Smooth muscle cell (in vitro differentiated cells): ENCODE results near the gene RNF13. TPM values are rescaled to one million over a fixed set of nuclear protein-coding genes. Genes with fewer than 3 reads are reported as not detected.

Experiments used
- DNase-seq: peaks from one replicate; lab custom pipeline; 2025; ENCODE audit not compliant: unreplicated experiment; lab: John Stamatoyannopoulos, UW
- H2AFZ ChIP-seq: fragments of 200-600 bp; sonication (generic); 2 replicates; pipeline ENCODE4 v1.6.0; 2016; ENCODE audit warnings: antibody characterized with exemption, low read depth, mild to moderate bottlenecking
- H3F3A ChIP-seq: fragments of 200-600 bp; sonication (generic); 2 replicates; pipeline ENCODE4 v1.6.0; 2017; ENCODE audit warnings: antibody characterized with exemption, low read depth
- H3K27ac ChIP-seq: fragments of 200-600 bp; sonication (generic); 2 replicates; pipeline ENCODE4 v1.5.1; 2016; ENCODE audit warnings: low read depth, mild to moderate bottlenecking
- H3K27me3 ChIP-seq: fragments of 200-600 bp; sonication (generic); 2 replicates; pipeline ENCODE4 v1.6.1; 2016; ENCODE audit warnings: low read depth, mild to moderate bottlenecking
- H3K36me3 ChIP-seq: fragments of 200-600 bp; sonication (generic); 2 replicates; pipeline ENCODE4 v1.5.1; 2016; ENCODE audit warnings: low read depth
- H3K4me1 ChIP-seq: fragments of 200-600 bp; sonication (generic); 2 replicates; pipeline ENCODE4 v1.5.1; 2016; ENCODE audit warnings: low read depth
- H3K4me2 ChIP-seq: fragments of 200-600 bp; sonication (generic); 2 replicates; pipeline ENCODE4 v1.6.0; 2016; ENCODE audit warnings: mild to moderate bottlenecking
- H3K4me3 ChIP-seq: fragments of 200-600 bp; sonication (generic); 2 replicates; pipeline ENCODE4 v1.5.1; 2016; ENCODE audit warnings: mild to moderate bottlenecking
- H3K79me2 ChIP-seq: fragments of 200-600 bp; sonication (generic); 2 replicates; pipeline ENCODE4 v1.6.0; 2016; ENCODE audit warnings: low read depth, mild to moderate bottlenecking
- H3K9ac ChIP-seq: fragments of 200-600 bp; sonication (generic); 2 replicates; pipeline ENCODE4 v1.6.0; 2016; ENCODE audit warnings: low read depth
- H3K9me3 ChIP-seq: fragments of 200-600 bp; sonication (generic); replicated peaks from 2 replicates; pipeline ENCODE4 v1.5.1; 2016; ENCODE audit warnings: low read depth
- H4K20me1 ChIP-seq: fragments of 200-600 bp; sonication (generic); 2 replicates; pipeline ENCODE4 v1.6.0; 2016; ENCODE audit warnings: low read depth
- WGBS: methylation state at CpG from one replicate; pipeline ENCODE4 v1.1.7; 2016; ENCODE audit warnings: low lambda C conversion rate; 5-methylcytosine and 5-hydroxymethylcytosine counted together
- polyA plus RNA-seq: library from polyadenylated mRNA; unstranded; fragments of >200 nt; fragmentation: Nextera tagmentation; extraction: Ambion mirVana; gene quantifications from 2 replicates; pipeline ENCODE4 v1.2.1, GENCODE V29; 2016
- total RNA-seq: library from RNA; depleted of rRNA; stranded (reverse); fragments of >200 nt; gene quantifications from 2 replicates; pipeline ENCODE4 v1.2.3, GENCODE V29; 2014
- TF ChIP-seq, protein P1 (sequence below): fragments of 200-600 bp; sonication (generic); IDR thresholded peaks from 2 replicates; pipeline ENCODE4 v1.5.1; 2017; ENCODE audit warnings: borderline replicate concordance, mild to moderate bottlenecking, antibody characterized with exemption; ENCODE audit not compliant: insufficient read depth, poor library complexity, severe bottlenecking

RNF13 gene
- total and polyA plus RNA-seq, 2 experiments from 2014 or later = 46.1 to 81.9 TPM

DNA sequence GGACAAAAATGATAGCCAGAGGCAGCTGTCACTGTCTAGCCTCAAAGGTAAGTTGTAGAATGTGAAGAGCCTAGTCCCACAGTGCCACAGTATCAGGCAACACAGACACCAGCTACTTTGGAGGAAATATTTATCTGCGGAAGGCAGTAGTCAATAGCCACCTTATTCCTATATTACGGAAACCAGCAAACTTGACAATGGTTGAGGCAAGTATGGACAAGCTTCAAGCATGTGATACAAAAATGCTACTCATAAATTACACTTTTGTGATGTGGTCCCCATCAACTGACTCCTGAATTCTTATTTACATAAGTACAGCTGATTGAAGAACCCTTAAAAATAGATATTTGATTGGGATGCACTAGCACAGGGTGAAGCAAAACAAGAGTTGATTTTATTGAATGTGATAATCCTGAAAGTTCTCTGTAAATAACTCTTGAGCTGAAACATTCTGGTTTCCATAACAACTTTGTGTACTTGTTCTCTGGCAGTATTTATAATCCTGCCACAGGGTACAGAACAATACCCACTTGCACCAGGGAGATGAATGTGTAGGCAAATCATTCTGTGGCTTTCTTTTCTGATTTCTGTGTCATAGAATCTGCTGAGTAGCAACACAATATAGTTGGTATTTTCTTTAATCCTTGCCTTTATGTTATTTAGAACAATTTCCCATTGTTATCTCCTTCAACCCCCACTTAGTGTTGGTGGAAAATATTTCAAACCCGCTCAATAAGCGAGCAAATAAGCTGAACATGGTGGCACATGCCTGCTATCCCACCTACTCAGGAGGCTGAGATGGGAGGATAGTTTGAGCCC lies 20.4 kb upstream of the RNF13 start, which contains the start of gene ANKUB1:
Gene ANKUB1 (minus strand): TSS at position 103 of the 819 bp plus-strand sequence. CDS start 188 bp downstream, outside the sequence.
- Histone ChIP-seq H3F3A (no peaks in the 10 kb centered on the region), H3K4me3 (no peak within 1 kb of the TSS), H2AFZ (no peak within 1 kb of the TSS), H3K9ac (no peak within 1 kb of the TSS), H3K36me3 (no peaks in the 10 kb centered on the region), H3K4me1 (no peaks in the 10 kb centered on the region), H3K4me2 (no peak within 1 kb of the TSS), H3K9me3 (no peaks in the 10 kb centered on the region), H3K79me2 (no peaks in the 10 kb centered on the region), H3K27ac (no peak within 1 kb of the TSS), H3K27me3 (peaks cover 3% of the 10 kb centered on the region), H4K20me1 (no peaks in the 10 kb centered on the region)
- TF ChIP-seq, protein P1, sequence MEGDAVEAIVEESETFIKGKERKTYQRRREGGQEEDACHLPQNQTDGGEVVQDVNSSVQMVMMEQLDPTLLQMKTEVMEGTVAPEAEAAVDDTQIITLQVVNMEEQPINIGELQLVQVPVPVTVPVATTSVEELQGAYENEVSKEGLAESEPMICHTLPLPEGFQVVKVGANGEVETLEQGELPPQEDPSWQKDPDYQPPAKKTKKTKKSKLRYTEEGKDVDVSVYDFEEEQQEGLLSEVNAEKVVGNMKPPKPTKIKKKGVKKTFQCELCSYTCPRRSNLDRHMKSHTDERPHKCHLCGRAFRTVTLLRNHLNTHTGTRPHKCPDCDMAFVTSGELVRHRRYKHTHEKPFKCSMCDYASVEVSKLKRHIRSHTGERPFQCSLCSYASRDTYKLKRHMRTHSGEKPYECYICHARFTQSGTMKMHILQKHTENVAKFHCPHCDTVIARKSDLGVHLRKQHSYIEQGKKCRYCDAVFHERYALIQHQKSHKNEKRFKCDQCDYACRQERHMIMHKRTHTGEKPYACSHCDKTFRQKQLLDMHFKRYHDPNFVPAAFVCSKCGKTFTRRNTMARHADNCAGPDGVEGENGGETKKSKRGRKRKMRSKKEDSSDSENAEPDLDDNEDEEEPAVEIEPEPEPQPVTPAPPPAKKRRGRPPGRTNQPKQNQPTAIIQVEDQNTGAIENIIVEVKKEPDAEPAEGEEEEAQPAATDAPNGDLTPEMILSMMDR = no peak
- DNase-seq = no peak
- WGBS = 84% methylated on average over 4 of the region's 4 CpGs

GRCh38 chr3:149796026-149796425 lies 17.0 kb upstream of the RNF13 start:
- H4K20me1 ChIP-seq = no peaks in the 10 kb centered on the region
- H3K36me3 ChIP-seq = no peaks in the 10 kb centered on the region
- no peak for DNase-seq
- WGBS = 93% methylated on average over 1 of the region's 1 CpG
- H2AFZ ChIP-seq = no peak overlapping the region
- H3F3A ChIP-seq = no peaks in the 10 kb centered on the region
- no peak overlapping the region for H3K27ac ChIP-seq
- no peak overlapping the region for H3K4me2 ChIP-seq
- TF ChIP-seq, protein P1 = no peak
- no peak overlapping the region for H3K4me3 ChIP-seq
- H3K27me3 ChIP-seq = peaks cover 3% of the 10 kb centered on the region
- no peaks in the 10 kb centered on the region for H3K9me3 ChIP-seq
- no peaks in the 10 kb centered on the region for H3K79me2 ChIP-seq
- no peak overlapping the region for H3K9ac ChIP-seq
- H3K4me1 ChIP-seq = no peaks in the 10 kb centered on the region

GRCh38 chr3:149800693-149801092 lies 12.3 kb upstream of the RNF13 start:
- H3K4me2 ChIP-seq = no peak overlapping the region
- 95% methylated on average over 8 of the region's 8 CpGs for WGBS
- DNase-seq = no peak
- no peaks in the 10 kb centered on the region for H3K4me1 ChIP-seq
- H3F3A ChIP-seq = no peaks in the 10 kb centered on the region
- no peak overlapping the region for H3K27ac ChIP-seq
- no peaks in the 10 kb centered on the region for H3K36me3 ChIP-seq
- no peak overlapping the region for H3K9ac ChIP-seq
- TF ChIP-seq, protein P1 = no peak
- H3K4me3 ChIP-seq = no peak overlapping the region
- no peak overlapping the region for H2AFZ ChIP-seq
- no peaks in the 10 kb centered on the region for H3K27me3 ChIP-seq
- no peaks in the 10 kb centered on the region for H3K79me2 ChIP-seq
- H4K20me1 ChIP-seq = no peaks in the 10 kb centered on the region
- H3K9me3 ChIP-seq = no peaks in the 10 kb centered on the region
